HG03565 (cell line): Measurements from ENCODE around the gene IPP.
A peak's percentile ranks its signal among the peaks of the same experiment; 100 is the strongest.
"Not testable (repeated sequence)": the region's sequence is repeated elsewhere in the genome, so short reads cannot be mapped to it uniquely, and the experiment has no call there.

Experiments
- ATAC-seq: cut with Tn5 transposase; IDR thresholded peaks from one replicate; pipeline ENCODE4 v1.9.1; 2021; ENCODE audit warnings: mild to moderate bottlenecking, moderate library complexity; ENCODE audit not compliant: unreplicated experiment

The IPP gene

GRCh38 chr1:45750298-45751038 is at the start of gene IPP:
Gene IPP (minus strand): TSS chr1:45750653. CDS start chr1:45746411, 4,242 bp downstream.
- peak; percentile 85 for ATAC-seq

- no peak for ATAC-seq
These were observed 46.5 kb upstream of the IPP start for GRCh38 chr1:45796946-45797345.

GRCh38 chr1:45796381-45796780 is 45.9 kb upstream of the IPP start:
- ATAC-seq = no peak

GRCh38 chr1:45793942-45794604 is 43.6 kb upstream of the IPP start:
- no peak for ATAC-seq

- no peak for ATAC-seq
These were observed 42.3 kb upstream of the IPP start for GRCh38 chr1:45792744-45793143.

GRCh38 chr1:45789601-45790000 is 39.1 kb upstream of the IPP start:
- no peak for ATAC-seq

GRCh38 chr1:45787905-45788304 is 37.5 kb upstream of the IPP start:
- no peak for ATAC-seq

- no peak for ATAC-seq
These were observed 35.1 kb upstream of the IPP start for GRCh38 chr1:45785583-45785982.

- ATAC-seq = no peak
These were observed 25.3 kb upstream of the IPP start for GRCh38 chr1:45775794-45776193.

GRCh38 chr1:45772971-45773370 is 22.5 kb upstream of the IPP start:
- no peak for ATAC-seq

- no peak for ATAC-seq
These were observed 18.9 kb upstream of the IPP start for GRCh38 chr1:45769261-45769932.

GRCh38 chr1:45767035-45767434 is 16.6 kb upstream of the IPP start:
- ATAC-seq = no peak

- ATAC-seq = no peak
These were observed 15.7 kb upstream of the IPP start for GRCh38 chr1:45765999-45766792.

- no peak for ATAC-seq
These were observed 11.8 kb upstream of the IPP start for GRCh38 chr1:45762291-45762690.

GRCh38 chr1:45755697-45756096 is 5.2 kb upstream of the IPP start:
- no peak for ATAC-seq

- no peak for ATAC-seq
These were observed 3.0 kb upstream of the IPP start for GRCh38 chr1:45753248-45754037.

GRCh38 chr1:45752441-45753052 is 2.1 kb upstream of the IPP start:
- ATAC-seq = no peak

- ATAC-seq = no peak
These were observed 1.6 kb upstream of the IPP start for GRCh38 chr1:45752014-45752413.

- ATAC-seq = not testable (repeated sequence)
These were observed 786 bp upstream of the IPP start for GRCh38 chr1:45751039-45751838.
